ENCODE results near the gene NFS1. TPM values are rescaled to one million over a fixed set of nuclear protein-coding genes. Genes with fewer than 3 reads are reported as not detected.

NFS1 gene
- total RNA-seq, 4 donors from 2014 or later: 25.3 to 63.3 (median 32.7) TPM

GRCh38 chr20:35648836-35649235 is 50.3 kb downstream of the NFS1 start:
- intact Hi-C loops (cut with DNase I): no loop called here
- H3K9me3 ChIP-seq: no peaks in the 10 kb centered on the region
- no peaks in the 10 kb centered on the region for H3K27me3 ChIP-seq
- H3K27ac ChIP-seq (replicated peaks in 1 of 4): peak overlapping the region in 1 of 4 donors; percentile 9
- H3K36me3 ChIP-seq: peaks cover 2 to 16% (median 16%) of the 10 kb centered on the region in 4 donors
- H3K4me3 ChIP-seq: no peak overlapping the region
- H3K4me1 ChIP-seq: peaks cover 13 to 64% (median 50%) of the 10 kb centered on the region in 4 donors
- DNase-seq (ENCODE audit: extremely low spot score): peak; percentile 26
- TF ChIP-seq POLR2AphosphoS5 (IDR thresholded peaks at IDR 0.05): no peak
- no peak for TF ChIP-seq POLR2A (IDR thresholded peaks at IDR 0.05; ENCODE audit: low read depth)
- TF ChIP-seq, protein P1, sequence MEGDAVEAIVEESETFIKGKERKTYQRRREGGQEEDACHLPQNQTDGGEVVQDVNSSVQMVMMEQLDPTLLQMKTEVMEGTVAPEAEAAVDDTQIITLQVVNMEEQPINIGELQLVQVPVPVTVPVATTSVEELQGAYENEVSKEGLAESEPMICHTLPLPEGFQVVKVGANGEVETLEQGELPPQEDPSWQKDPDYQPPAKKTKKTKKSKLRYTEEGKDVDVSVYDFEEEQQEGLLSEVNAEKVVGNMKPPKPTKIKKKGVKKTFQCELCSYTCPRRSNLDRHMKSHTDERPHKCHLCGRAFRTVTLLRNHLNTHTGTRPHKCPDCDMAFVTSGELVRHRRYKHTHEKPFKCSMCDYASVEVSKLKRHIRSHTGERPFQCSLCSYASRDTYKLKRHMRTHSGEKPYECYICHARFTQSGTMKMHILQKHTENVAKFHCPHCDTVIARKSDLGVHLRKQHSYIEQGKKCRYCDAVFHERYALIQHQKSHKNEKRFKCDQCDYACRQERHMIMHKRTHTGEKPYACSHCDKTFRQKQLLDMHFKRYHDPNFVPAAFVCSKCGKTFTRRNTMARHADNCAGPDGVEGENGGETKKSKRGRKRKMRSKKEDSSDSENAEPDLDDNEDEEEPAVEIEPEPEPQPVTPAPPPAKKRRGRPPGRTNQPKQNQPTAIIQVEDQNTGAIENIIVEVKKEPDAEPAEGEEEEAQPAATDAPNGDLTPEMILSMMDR (IDR thresholded peaks at IDR 0.05): no peak
- no peak for TF ChIP-seq EP300 (IDR thresholded peaks at IDR 0.05)

DNA sequence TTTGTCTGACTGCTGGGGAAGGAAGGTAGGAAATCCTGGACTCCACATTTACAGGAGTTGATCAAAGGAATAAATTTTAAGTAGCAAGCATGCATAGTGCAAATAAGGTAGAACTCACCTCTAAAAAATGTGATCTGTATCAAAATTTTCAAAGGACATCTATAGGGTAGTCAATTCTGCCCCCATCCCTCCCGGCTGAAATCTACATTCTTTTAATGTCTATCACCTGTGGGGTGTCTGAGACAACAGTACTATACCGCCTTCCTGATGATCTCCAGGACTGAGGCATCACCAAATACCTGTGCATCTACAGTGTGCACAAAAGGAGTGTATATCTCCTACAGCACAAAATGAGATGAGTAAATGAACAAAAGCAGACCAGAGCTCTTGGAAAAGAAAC is 54.3 kb downstream of the NFS1 start:
- no peak overlapping the region for H3K4me3 ChIP-seq
- WGBS: 94% methylated on average over 2 of the region's 2 CpGs
- no peaks in the 10 kb centered on the region for H3K36me3 ChIP-seq
- intact Hi-C loops (cut with DNase I): no loop called here
- H3K27me3 ChIP-seq: no peaks in the 10 kb centered on the region
- TF ChIP-seq, protein P1 (IDR thresholded peaks at IDR 0.05): no peak
- TF ChIP-seq POLR2A (IDR thresholded peaks at IDR 0.05; ENCODE audit: low read depth) (no peak), EP300 (IDR thresholded peaks at IDR 0.05) (no peak), POLR2AphosphoS5 (IDR thresholded peaks at IDR 0.05) (no peak)
- H3K9me3 ChIP-seq: no peaks in the 10 kb centered on the region
- H3K27ac ChIP-seq (replicated peaks in 1 of 4): no peak overlapping the region
- DNase-seq (ENCODE audit: extremely low spot score): peak; percentile 47
- peaks cover 0 to 32% (median 23%) of the 10 kb centered on the region in 4 donors for H3K4me1 ChIP-seq

- Histone ChIP-seq H3K36me3 (no peaks in the 10 kb centered on the region), H3K27me3 (no peaks in the 10 kb centered on the region), H3K4me3 (no peak overlapping the region), H3K9me3 (no peaks in the 10 kb centered on the region), H3K27ac (replicated peaks in 1 of 4) (no peak overlapping the region), H3K4me1 (peaks cover 0 to 20% (median 11%) of the 10 kb centered on the region in 4 donors)
- intact Hi-C loops (cut with DNase I): no loop called here
- WGBS: 94% methylated on average over 4 of the region's 7 CpGs
- DNase-seq (ENCODE audit: extremely low spot score): peak; percentile 66
- TF ChIP-seq POLR2A (IDR thresholded peaks at IDR 0.05; ENCODE audit: low read depth): no peak
- no peak for TF ChIP-seq EP300 (IDR thresholded peaks at IDR 0.05)
- TF ChIP-seq POLR2AphosphoS5 (IDR thresholded peaks at IDR 0.05): no peak
- TF ChIP-seq, protein P1 (IDR thresholded peaks at IDR 0.05): no peak
These were observed 56.1 kb downstream of the NFS1 start for GRCh38 chr20:35643045-35643444.

DNA sequence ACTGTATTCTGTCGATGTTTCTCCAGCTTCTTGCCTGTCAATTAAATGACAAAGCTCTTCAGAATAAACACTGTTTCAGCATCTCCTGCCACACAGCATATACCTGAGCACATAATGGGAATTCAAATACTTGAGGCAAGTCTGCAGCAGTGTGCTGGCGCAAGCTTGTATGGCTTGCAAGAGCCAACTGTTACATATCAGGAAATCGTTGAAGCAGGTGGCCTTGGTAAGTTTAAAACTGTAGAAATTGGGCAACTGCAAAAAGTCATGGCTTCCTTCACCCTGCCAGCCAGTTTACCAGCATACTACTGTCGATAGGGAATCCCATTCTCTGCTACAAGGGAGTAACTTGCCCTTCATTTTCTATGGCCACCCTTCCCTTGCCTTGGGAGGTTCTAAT is 57.4 kb downstream of the NFS1 start:
- Histone ChIP-seq H3K4me1 (peaks cover 0 to 21% (median 14%) of the 10 kb centered on the region in 4 donors), H3K36me3 (no peaks in the 10 kb centered on the region), H3K27ac (replicated peaks in 1 of 4) (no peak overlapping the region), H3K4me3 (no peak overlapping the region), H3K9me3 (no peaks in the 10 kb centered on the region), H3K27me3 (no peaks in the 10 kb centered on the region)
- TF ChIP-seq, protein P1 (IDR thresholded peaks at IDR 0.05): no peak
- TF ChIP-seq POLR2A (IDR thresholded peaks at IDR 0.05; ENCODE audit: low read depth) (no peak), EP300 (IDR thresholded peaks at IDR 0.05) (no peak), POLR2AphosphoS5 (IDR thresholded peaks at IDR 0.05) (no peak)
- DNase-seq (ENCODE audit: extremely low spot score): no peak
- intact Hi-C loops (cut with DNase I): no loop called here
- WGBS: 88% methylated on average over 4 of the region's 4 CpGs

DNA sequence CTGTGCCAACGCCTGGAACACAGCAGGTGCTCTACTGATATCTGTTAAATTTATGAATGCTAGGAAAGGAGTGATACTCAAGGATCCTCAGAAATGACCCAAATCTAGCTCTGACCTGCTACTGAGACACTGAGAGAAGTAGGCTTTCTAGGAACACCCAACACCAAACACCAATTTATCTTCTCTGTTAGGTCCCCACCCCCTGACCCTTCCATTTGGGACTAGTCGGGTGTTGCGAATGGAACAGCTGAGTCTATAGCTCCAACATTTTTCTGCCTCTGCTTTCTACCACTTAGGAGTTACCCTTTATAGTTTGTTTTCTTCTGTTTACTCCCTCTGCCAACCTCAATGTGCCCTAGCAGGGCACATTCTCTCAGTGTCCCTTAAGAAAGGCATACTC is 58.4 kb downstream of the NFS1 start:
- Histone ChIP-seq H3K4me1 (peaks cover 7 to 27% (median 16%) of the 10 kb centered on the region in 4 donors), H3K9me3 (no peaks in the 10 kb centered on the region), H3K4me3 (no peak overlapping the region), H3K27me3 (no peaks in the 10 kb centered on the region), H3K36me3 (no peaks in the 10 kb centered on the region), H3K27ac (replicated peaks in 1 of 4) (no peak overlapping the region)
- no peak for DNase-seq (ENCODE audit: extremely low spot score)
- TF ChIP-seq EP300 (IDR thresholded peaks at IDR 0.05): no peak
- TF ChIP-seq POLR2AphosphoS5 (IDR thresholded peaks at IDR 0.05): no peak
- TF ChIP-seq, protein P1 (IDR thresholded peaks at IDR 0.05): no peak
- no peak for TF ChIP-seq POLR2A (IDR thresholded peaks at IDR 0.05; ENCODE audit: low read depth)
- 80% methylated on average over 3 of the region's 3 CpGs for WGBS
- intact Hi-C loops (cut with DNase I): no loop called here

All from esophagus muscularis mucosa (tissue), 4 donors.